Activated naive CD4-positive, alpha-beta T cell treated with anti-CD3 and anti-CD28 coated beads, Interleukin-2, amount 50 U/mL, for 16 hours (primary cell): Measurements from ENCODE around the gene RP2.
A peak's percentile ranks its signal among the peaks of the same experiment; 100 is the strongest.

Experiments
- DNase-seq: peaks from one replicate; pipeline ENCODE4 v3.0.0-alpha.2; 2020

RP2 gene

DNA sequence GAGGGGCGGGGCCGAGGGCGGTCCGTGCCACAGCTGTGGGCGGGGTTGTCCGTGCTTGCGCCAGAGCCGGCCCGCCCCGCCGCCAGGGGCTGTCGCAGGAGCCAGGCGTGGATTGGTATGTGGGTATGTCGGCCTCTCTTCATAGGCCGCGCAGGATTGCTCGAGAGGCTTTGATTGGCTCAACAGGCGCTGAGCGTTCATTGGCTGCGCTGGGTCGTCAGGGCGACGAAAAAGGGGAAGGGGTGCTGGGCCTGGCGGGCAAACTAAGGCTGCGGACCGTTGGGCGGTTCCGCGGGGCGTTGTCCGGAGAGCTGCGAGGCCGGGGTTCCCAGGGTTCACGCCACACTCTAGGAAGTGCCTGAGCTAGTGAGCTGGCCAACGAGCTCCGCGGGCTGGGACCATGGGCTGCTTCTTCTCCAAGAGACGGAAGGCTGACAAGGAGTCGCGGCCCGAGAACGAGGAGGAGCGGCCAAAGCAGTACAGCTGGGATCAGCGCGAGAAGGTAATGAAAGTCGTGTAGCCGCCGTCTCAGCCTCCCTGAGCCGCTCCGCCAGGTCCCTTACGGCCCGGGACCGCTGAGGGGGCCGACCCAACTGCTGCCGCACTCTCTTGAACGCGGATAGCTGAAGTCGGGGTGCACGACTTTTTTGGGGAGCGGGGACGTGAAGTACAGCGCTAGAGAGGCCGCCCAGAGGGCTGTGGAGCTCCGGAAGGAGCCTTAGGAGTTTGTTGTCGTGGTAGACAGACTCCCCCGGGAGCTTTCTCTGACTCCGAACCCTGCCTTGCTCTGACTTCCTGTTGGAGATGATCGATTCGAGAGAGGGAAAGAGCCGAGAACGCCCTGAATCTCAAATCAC is at the start of gene RP2:
Gene RP2 (plus strand): TSS at position 343 of the 857 bp plus-strand sequence. CDS start 58 bp downstream, at position 401.
- peak; percentile 86 for DNase-seq

DNA sequence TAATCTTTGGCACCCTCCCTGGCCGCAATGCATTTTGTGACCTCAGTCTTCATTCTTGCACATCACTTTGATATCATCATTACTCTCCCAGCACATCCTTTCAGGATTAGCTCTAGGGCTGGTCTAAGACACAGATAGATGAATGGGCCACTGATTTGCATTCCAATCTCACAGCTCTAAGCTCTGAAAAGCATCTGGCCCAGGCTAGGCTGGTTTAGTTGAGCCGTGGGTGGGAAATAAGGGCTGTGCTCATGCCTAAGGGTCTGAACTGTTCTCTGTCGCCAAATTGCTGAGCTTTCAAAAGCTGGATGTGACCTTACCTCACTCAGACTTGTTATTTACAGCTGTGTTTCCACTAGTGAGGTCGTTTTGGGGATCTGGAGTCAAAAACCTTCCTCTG is 47.9 kb upstream of the RP2 start:
- DNase-seq: no peak

DNA sequence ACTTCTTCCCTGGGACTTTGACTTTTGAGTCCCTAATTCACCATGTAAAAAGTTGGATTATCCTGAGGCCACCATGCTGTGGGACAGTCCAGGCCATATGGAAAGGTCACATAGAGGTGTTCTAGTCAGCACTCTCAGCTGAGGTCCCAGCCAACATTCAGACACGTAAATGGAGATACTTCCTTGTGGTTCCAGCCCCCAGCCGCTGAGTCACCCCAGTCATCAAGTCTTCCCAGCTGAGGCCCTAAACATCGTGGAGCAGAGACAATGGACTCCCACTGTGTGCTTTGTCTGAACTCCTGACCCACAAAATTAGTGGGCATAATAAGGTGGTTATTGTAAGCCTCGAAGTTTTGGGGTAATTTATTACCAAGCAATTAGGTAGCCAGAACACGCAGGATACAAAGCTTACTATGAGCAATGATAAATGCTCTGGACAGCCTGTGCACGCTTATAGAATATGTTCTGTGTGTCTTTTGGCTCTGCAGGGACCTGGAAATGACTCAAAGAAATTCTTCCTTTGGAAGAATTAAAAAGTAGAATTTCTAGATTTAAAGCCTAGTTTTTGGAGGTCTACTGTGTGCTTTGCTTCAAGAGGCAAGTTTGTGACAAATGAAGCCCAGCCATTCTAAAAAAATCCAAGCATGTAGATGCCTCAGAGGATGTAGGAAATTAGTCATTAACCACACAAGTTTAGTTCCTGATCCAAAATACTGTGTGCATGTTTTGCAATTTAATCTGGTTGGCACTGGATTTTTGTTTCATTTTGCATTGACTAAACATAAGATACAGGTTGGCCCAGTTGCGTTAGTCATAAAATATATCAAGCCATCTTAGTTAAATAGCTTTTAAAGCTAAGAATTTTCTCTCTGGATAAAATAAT is 44.7 kb upstream of the RP2 start:
- DNase-seq: no peak

GRCh38 chrX:46792810-46793188 is 44.0 kb upstream of the RP2 start:
- no peak for DNase-seq

DNA sequence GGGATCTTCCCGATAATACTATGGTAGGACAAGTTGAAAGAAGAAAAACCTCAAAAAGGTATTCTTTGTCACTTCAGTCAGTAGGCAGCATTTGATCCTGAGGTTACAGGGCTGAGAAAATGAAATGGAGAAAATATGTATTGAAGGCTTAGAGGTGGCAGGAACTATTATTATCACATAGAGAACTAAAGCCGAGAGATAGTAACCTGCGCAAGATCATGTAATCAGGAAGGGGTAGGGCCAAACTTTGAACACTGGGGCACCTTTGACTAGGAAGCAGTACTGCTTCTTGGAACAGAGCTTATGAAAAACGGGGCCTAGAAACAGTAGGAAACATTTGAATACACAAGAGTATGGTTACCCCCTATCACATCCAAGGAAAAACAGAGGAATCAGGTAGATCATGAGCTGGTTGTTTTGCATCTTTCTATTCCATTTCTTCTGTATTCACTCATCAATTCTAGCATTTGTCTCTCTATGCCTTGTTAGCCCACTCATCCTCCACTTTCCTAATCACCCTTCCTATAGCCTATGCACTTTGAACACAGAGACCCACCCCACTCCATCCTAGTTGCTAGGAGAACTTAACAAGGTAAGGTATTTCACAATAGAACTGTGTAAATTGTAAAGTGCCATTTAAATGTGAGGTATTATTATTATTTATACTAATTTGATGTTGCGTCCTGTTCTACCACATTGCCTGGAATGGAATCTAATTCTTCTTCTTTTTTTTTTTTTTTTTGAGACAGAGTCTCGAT is 43.3 kb upstream of the RP2 start:
- DNase-seq: no peak

DNA sequence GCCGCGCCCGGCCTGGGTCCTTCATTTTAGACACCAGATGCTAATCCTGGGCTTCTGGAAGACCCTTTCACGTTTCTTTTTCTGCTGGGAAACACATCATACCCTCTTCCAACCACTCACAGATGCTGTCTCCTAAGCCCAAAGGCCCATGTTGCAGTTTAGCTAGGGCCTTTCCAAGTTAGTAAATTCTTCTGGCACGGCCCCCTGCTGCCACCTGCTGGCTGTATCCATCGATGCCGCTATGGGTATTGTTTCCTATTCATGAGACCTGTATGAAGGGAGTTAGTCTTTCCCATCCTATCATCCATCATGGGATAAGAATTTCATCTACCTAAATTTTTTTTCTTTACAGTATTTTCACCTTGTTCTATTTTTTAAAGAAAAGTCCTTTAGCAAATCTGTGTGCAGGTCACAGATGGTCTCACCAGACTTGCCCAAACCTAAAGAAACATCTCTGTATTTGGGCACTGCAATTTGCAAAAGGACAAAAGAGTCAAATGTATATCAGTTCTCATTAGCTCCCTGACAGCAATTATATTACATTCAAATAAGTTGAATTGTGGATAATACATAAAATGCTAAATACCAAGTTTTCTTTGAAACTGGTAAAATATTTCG is 40.2 kb upstream of the RP2 start:
- DNase-seq: peak; percentile 71

DNA sequence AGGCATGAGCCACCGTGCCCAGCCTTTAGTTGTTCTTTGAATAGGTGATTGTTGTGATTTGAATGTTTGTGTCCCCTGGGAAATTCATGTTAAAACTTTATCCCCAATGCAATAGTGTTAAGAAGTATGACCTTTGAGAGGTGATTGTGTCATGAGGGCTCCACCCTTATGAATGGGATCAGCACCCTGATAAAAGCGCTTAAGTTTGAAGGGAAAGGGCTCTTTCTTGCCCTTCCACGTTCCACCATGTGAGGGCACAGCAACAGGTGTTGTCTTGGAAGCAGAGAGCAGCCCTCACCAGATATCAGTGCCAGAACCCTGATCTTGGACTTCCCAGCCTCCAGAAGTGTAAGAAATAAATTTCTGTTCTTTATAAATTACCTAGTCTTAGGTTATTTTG is 33.7 kb upstream of the RP2 start:
- DNase-seq: no peak

DNA sequence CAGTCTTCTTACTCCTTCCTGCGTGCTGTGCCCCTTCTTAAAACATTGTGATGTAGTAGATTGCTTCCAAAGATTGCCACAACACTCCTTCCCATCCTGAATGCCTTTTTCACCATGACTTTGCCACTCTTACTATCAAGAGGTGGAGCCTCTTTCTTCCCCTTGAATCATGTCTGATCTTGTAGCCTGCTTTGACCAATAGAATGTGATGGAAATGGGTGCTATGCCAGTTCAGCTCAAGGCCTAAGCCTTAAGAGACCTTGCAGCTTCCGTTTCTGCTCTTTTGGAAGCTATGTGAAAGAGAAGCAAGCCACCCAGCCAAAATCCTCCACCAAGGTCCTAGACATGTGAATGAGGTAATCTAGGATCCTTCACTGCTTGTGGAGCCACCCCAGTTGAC is 31.6 kb upstream of the RP2 start:
- DNase-seq: no peak

DNA sequence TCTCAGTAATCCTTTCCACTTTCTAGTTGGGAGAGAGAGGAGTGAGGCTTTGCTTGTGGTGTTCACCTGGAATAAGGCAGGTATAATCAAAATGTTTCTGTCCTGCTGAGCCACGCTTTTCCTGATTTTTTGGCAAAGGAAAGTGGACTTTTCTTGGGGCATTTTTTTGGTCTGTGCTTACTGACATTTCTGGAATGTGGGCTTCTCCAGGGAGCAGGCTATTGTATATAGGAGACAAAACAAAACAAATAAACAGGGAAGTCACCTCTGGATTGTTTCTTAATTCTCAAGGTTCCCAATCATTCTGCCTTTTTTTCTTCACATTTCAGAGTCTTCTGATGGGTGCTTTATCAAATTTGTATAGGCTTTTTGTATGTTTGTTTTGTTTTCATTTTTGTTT is 25.7 kb upstream of the RP2 start:
- DNase-seq: no peak

DNA sequence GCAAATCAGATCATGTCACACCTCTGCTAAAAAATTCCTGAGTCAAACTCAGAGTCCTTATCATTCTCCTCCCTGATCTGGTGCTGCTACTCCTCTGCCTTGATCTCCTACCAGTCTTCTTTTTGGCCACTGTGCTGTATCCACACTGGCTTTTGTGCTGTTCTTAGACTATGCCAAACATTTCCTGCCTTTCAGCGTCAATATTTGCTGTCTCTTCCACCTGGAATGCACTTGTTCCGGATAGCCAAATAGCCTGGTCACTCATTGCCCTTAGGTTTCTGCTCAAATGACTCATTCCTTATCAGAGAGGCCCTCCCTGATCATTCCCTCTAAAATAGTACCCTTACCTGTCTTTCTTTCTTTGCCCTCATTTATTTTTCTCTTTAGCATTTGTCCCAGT is 24.4 kb upstream of the RP2 start:
- no peak for DNase-seq

DNA sequence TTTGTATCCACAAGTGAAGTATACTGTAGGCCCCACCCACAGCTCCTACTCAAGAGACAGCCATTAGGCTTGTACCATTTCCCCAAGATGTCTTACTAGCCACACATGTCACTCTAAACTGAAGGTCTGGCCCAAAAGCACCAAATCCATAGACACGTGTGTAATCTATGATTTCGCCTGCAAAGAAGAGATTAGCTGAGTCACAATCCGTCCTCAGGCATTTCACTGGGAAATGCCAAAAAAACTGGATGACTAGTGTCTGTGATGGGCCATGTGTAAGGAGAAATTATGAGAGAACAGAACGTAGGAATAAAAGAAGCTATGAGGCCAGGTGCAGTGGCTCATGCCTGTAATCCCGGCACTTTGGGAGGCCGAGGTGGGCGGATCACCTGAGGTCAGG is 21.9 kb upstream of the RP2 start:
- DNase-seq: no peak

- DNase-seq: no peak
Observed at GRCh38 chrX:46819136-46819535, 17.7 kb upstream of the RP2 start.

- no peak for DNase-seq
Observed at GRCh38 chrX:46820391-46821100, 16.3 kb upstream of the RP2 start.

- DNase-seq: no peak
Observed at GRCh38 chrX:46823481-46823880, 13.4 kb upstream of the RP2 start.

DNA sequence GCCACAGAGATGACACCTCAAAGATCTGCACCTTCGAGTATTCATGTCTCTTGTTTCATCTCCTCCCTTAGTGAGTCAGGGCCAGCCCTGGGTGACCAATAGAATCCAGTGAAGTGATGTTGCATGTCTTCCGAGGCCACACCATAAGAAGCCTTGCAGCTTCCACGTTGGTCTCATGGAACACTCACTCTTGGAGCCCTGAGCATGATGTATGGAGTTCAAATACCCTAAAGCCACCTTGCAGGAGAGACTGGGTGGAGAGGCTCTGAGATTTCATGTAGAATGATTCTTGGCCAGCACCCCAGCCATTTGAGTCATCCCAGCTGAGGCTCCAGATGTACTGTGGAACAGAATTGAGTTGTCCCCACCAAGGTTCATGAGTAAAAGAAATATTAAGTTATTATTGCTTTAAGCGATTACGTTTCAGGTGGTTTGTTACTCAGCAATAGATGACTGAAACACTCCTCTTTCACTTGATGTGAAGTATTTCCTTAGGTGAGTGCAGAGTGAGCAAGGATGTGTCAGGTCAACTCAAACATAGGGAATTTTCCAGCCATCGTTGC is 5.0 kb upstream of the RP2 start:
- no peak for DNase-seq

- no peak for DNase-seq
Observed at GRCh38 chrX:46837558-46838485, 979 bp downstream of the RP2 start.

DNA sequence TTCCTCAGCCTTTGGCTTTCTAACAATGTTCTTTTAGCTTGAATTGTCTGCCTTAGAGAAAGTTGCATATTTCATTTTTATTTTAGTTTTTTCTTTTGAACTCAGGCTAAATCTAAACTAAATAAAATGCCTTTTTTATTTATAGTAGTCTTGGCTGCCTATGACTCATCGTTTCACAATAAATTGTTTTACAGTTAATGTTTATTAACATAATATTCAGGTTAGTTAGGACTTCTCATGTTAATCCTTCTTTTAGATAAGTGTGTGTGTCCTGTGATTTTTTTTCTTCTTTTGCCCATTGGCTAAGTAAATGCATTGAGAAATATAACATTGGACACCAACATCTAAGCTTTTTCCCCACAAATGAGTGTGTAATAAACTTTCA is 1.6 kb downstream of the RP2 start:
- DNase-seq: no peak

GRCh38 chrX:46838974-46839480 is 2.2 kb downstream of the RP2 start:
- DNase-seq: no peak

DNA sequence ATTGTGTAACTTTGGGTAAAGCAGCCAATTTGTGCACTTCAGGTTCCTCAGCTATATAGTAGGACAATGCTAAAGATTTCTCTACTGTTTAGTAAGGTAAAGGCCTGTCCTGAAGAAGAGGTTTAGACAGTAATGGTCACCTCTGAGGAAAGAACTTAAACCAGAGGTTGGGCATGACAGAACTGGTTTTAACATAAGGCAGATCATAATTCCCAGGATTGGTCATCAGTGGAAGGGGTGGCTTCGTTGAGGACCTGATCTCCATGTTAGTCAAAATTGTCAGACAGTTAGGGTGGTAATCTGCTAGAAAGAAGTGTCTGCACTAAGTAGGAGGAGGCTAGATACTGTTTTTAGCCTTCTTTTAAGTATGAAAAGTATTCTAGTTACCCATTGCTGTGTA is 4.1 kb downstream of the RP2 start:
- DNase-seq: no peak

- no peak for DNase-seq
Observed at GRCh38 chrX:46841346-46841745, 4.5 kb downstream of the RP2 start.

GRCh38 chrX:46844913-46845312 is 8.1 kb downstream of the RP2 start:
- DNase-seq: no peak
